B cell (primary cell): ENCODE measurements around the gene SLC12A7. TPM values are rescaled to one million over a fixed set of nuclear protein-coding genes. Genes with fewer than 3 reads are reported as not detected.
A peak's percentile ranks its signal among the peaks of the same experiment; 100 is the strongest.

Source experiments
- ATAC-seq: fragments of 200-7000 bp; cut with Tn5 transposase; one replicate; pipeline ENCODE4 v1.10.0; 2021; ENCODE audit warnings: low read depth, mild to moderate bottlenecking, moderate number of reproducible peaks, moderate library complexity
- CTCF ChIA-PET: fragments of 350-600 bp; sonication (Branson Sonifier 250); formaldehyde crosslinking; loops from one replicate; lab custom pipeline; 2021; ENCODE audit warnings: antibody characterized with exemption, inconsistent platforms; lab: Charles Lee
- POLR2A ChIA-PET: fragments of 350-600 bp; sonication (Branson Sonifier 250); formaldehyde crosslinking; loops from one replicate; lab custom pipeline; 2021; ENCODE audit warnings: antibody characterized with exemption; lab: Charles Lee
- DNase-seq: peaks from one replicate; pipeline ENCODE4 v3.0.0; 2013
- H2AFZ ChIP-seq: 2 replicates; pipeline ENCODE4 v1.6.1; 2012; ENCODE audit warnings: mild to moderate bottlenecking, low read depth, low read length; ENCODE audit not compliant: insufficient read depth, poor library complexity, severe bottlenecking
- H3K27ac ChIP-seq, 2 donors: 1 replicate in 1 of 2; 2 replicates in 1 of 2; pipeline ENCODE4 v1.5.1; 2012 to 2013; ENCODE audit warnings: low read length in 2 of 2, mild to moderate bottlenecking in 2 of 2, moderate library complexity in 1 of 2
- H3K27me3 ChIP-seq, 4 experiments: fragments of 200-600 bp in 1 of 4; sonication (generic) in 1 of 4; replicated peaks in 1 of 4; 1 replicate in 2 of 4; 2 replicates in 2 of 4; pipeline versions ENCODE4 v1.6.1 to v1.7.0; 2013 to 2016; ENCODE audit warnings: low read length in 3 of 4, mild to moderate bottlenecking in 2 of 4, mixed read lengths in 1 of 4, moderate library complexity in 1 of 4; ENCODE audit not compliant: insufficient read depth in 4 of 4, control insufficient read depth in 3 of 4; ENCODE audit errors: control extremely low read depth in 1 of 4
- H3K36me3 ChIP-seq, 2 experiments: replicated peaks in 1 of 2; 1 replicate in 1 of 2; 2 replicates in 1 of 2; pipeline versions ENCODE4 v1.6.1 to v1.7.1; 2013; ENCODE audit warnings: low read length in 1 of 2; ENCODE audit not compliant: insufficient read depth in 2 of 2, control insufficient read depth in 1 of 2; ENCODE audit errors: control extremely low read depth in 1 of 2, extremely low read depth in 1 of 2
- H3K4me1 ChIP-seq, 2 donors: fragments of 200-600 bp in 1 of 2; sonication (generic) in 1 of 2; 1 replicate in 1 of 2; 2 replicates in 1 of 2; pipeline versions ENCODE4 v1.5.1 to v1.6.1; 2013 to 2017; ENCODE audit warnings: low read length in 2 of 2; ENCODE audit not compliant: control insufficient read depth in 2 of 2, insufficient read depth in 2 of 2
- H3K4me2 ChIP-seq: replicated peaks from 2 replicates; pipeline ENCODE3; 2012; ENCODE audit warnings: mild to moderate bottlenecking, low read depth, low read length; ENCODE audit not compliant: poor library complexity, severe bottlenecking
- H3K4me3 ChIP-seq, 5 experiments: fragments of 200-600 bp in 1 of 5; sonication (generic) in 1 of 5; 1 replicate in 3 of 5; 2 replicates in 2 of 5; pipeline versions ENCODE4 v1.5.1 to v1.7.0; 2011 to 2016; ENCODE audit warnings: low read length in 4 of 5, mild to moderate bottlenecking in 4 of 5, low read depth in 2 of 5, control low read depth in 1 of 5, moderate library complexity in 1 of 5; ENCODE audit not compliant: insufficient read depth in 1 of 5; ENCODE audit errors: control extremely low read depth in 1 of 5, extremely low read depth in 1 of 5
- H3K79me2 ChIP-seq: fragments of 200-600 bp; sonication (generic); one replicate; pipeline ENCODE4 v1.6.0; 2016; ENCODE audit warnings: low read length; ENCODE audit not compliant: control insufficient read depth, insufficient read depth
- H3K9ac ChIP-seq: fragments of 200-600 bp; sonication (generic); 2 replicates; pipeline ENCODE4 v1.6.1; 2017; ENCODE audit warnings: mild to moderate bottlenecking, low read length, moderate library complexity
- H3K9me3 ChIP-seq, 3 donors: one replicate each; pipeline versions ENCODE4 v1.6.1 to v1.7.1; 2013; ENCODE audit warnings: low read length in 2 of 3; ENCODE audit not compliant: control insufficient read depth in 2 of 3, insufficient read depth in 1 of 3; ENCODE audit errors: control extremely low read depth in 1 of 3
- H4K20me1 ChIP-seq: 2 replicates; pipeline ENCODE4 v1.6.0; 2012; ENCODE audit warnings: mild to moderate bottlenecking, low read length; ENCODE audit not compliant: insufficient read depth, control insufficient read depth, poor library complexity, severe bottlenecking
- H3K27ac Mint-ChIP-seq: one replicate; pipeline ENCODE4 v1.8.0; 2021; ENCODE audit warnings: mixed read lengths
- H3K27me3 Mint-ChIP-seq: one replicate; pipeline ENCODE4 v1.8.0; 2021; ENCODE audit warnings: mixed read lengths
- H3K4me1 Mint-ChIP-seq: one replicate; pipeline ENCODE4 v1.8.0; 2021; ENCODE audit warnings: mixed read lengths
- H3K4me3 Mint-ChIP-seq: one replicate; pipeline ENCODE4 v1.8.0; 2021; ENCODE audit warnings: mixed read lengths
- H3K9me3 Mint-ChIP-seq: one replicate; pipeline ENCODE4 v1.8.0; 2022; ENCODE audit warnings: mixed read lengths; ENCODE audit not compliant: insufficient read depth
- CTCF ChIP-seq: fragments of 200-600 bp; IDR thresholded peaks from one replicate; pipeline ENCODE4 v1.8.0; 2022; ENCODE audit warnings: antibody characterized with exemption, mild to moderate bottlenecking
- EZH2 ChIP-seq: IDR thresholded peaks from 2 replicates; pipeline ENCODE4 v1.6.1; 2012; ENCODE audit warnings: borderline replicate concordance, low read depth, mild to moderate bottlenecking, moderate library complexity, low read length; ENCODE audit not compliant: insufficient read depth, poor library complexity, severe bottlenecking
- WGBS: methylation state at CpG from one replicate; pipeline ENCODE4 v1.1.5; 2013; ENCODE audit warnings: missing lambda C conversion rate; ENCODE audit not compliant: insufficient coverage; 5-methylcytosine and 5-hydroxymethylcytosine counted together
- intact Hi-C: fragments of 100-400 bp; cut with micrococcal nuclease; formaldehyde crosslinking; loops from one replicate; pipeline ENCODE4 v1.10.0; 2022
- polyA plus RNA-seq: library from polyadenylated mRNA; depleted of rRNA; stranded (reverse); fragments of >200 nt; gene quantifications from 2 replicates; pipeline ENCODE4 v1.2.3, GENCODE V29; 2012
- total RNA-seq, 2 donors: library from RNA; stranded (reverse); fragments of 120-200 nt in 1 of 2; gene quantifications; 1 replicate in 1 of 2; 2 replicates in 1 of 2; pipeline versions ENCODE4 v1.2.3 to v1.2.4, GENCODE V29; 2013 to 2022

The SLC12A7 gene
- total and polyA plus RNA-seq, 2 donors (not counting 1 experiment from before 2014, with no cell fraction given) = 25.5 to 34.4 TPM

- H3K9ac ChIP-seq = no peak overlapping the region
- POLR2A ChIA-PET = interaction anchor here (0.5 to 1.6 kb wide), 2 partner anchors 11 to 371 kb away, joined by 5 read pairs; no protein-coding TSS in a partner anchor
- CTCF ChIA-PET = interaction anchor here (0.6 to 4.4 kb wide), 15 partner anchors 8 to 504 kb away, joined by 3 to 48 read pairs (median 6); no protein-coding TSS in a partner anchor
- Mint-ChIP-seq H3K4me1 (peaks cover 28% of the 10 kb centered on the region), H3K9me3 (no peaks in the 10 kb centered on the region), H3K27me3 (peaks cover 17% of the 10 kb centered on the region), H3K4me3 (no peak overlapping the region), H3K27ac (no peak overlapping the region)
- no peaks in the 10 kb centered on the region for H4K20me1 ChIP-seq
- peaks cover 0 to 8% (median 2%) of the 10 kb centered on the region in 4 experiments for H3K27me3 ChIP-seq
- H3K4me3 ChIP-seq = no peak overlapping the region
- DNase-seq (no peak), ATAC-seq (no peak)
- TF ChIP-seq CTCF (no peak), EZH2 (no peak)
- WGBS = 76% methylated on average over 13 of the region's 15 CpGs
- no peaks in the 10 kb centered on the region for H3K79me2 ChIP-seq
- no peak overlapping the region for H3K27ac ChIP-seq
- intact Hi-C loops = loop anchor here (1.0 kb wide), 1 partner anchor 218 kb away; no protein-coding TSS in a partner anchor
- H3K4me2 ChIP-seq = peak overlapping the region; percentile 71
- no peak overlapping the region for H2AFZ ChIP-seq
- peaks cover 25 to 38% of the 10 kb centered on the region in 2 donors for H3K4me1 ChIP-seq
- H3K36me3 ChIP-seq = no peaks in the 10 kb centered on the region
- peaks cover 0 to 7% (median 0%) of the 10 kb centered on the region in 3 donors for H3K9me3 ChIP-seq
Measured at GRCh38 chr5:1140818-1141189, 28.9 kb upstream of the SLC12A7 start.

GRCh38 chr5:1140171-1140817 lies 28.4 kb upstream of the SLC12A7 start:
- TF ChIP-seq EZH2 (no peak), CTCF (peak; percentile 70)
- Histone ChIP-seq H3K36me3 (no peaks in the 10 kb centered on the region), H3K4me3 (peak overlapping the region in 1 of 5 experiments; percentile 12), H3K27me3 (peaks cover 0 to 8% (median 2%) of the 10 kb centered on the region in 4 experiments), H3K27ac (no peak overlapping the region), H3K9ac (no peak overlapping the region), H3K4me1 (peaks cover 26 to 41% of the 10 kb centered on the region in 2 donors), H2AFZ (peak overlapping the region; percentile 0), H4K20me1 (no peaks in the 10 kb centered on the region), H3K79me2 (no peaks in the 10 kb centered on the region), H3K9me3 (peaks cover 0 to 7% (median 0%) of the 10 kb centered on the region in 3 donors), H3K4me2 (peak overlapping the region; percentile 71)
- H3K4me3 Mint-ChIP-seq = peak overlapping the region; percentile 78
- peaks cover 18% of the 10 kb centered on the region for H3K27me3 Mint-ChIP-seq
- intact Hi-C loops = loop anchor here (1.0 kb wide), 1 partner anchor 217 kb away; no protein-coding TSS in a partner anchor
- ATAC-seq (peak; percentile 86), DNase-seq (peak; percentile 82)
- ChIA-PET CTCF (interaction anchor here (0.6 to 4.4 kb wide), 15 partner anchors 8 to 505 kb away, joined by 3 to 48 read pairs (median 6); no protein-coding TSS in a partner anchor), POLR2A (interaction anchor here (0.5 to 1.6 kb wide), 2 partner anchors 12 to 371 kb away, joined by 5 read pairs; no protein-coding TSS in a partner anchor)
- peak overlapping the region; percentile 42 for H3K27ac Mint-ChIP-seq
- WGBS = 12% methylated on average over 19 of the region's 23 CpGs
- H3K9me3 Mint-ChIP-seq = no peaks in the 10 kb centered on the region
- peaks cover 29% of the 10 kb centered on the region for H3K4me1 Mint-ChIP-seq
